T-cell (primary cell): ENCODE measurements around the gene FAM240A. TPM values are rescaled to one million over a fixed set of nuclear protein-coding genes. Genes with fewer than 3 reads are reported as not detected.
A peak's percentile ranks its signal among the peaks of the same experiment; 100 is the strongest.

Source experiments
- ATAC-seq, 4 experiments: fragments of 200-7000 bp in 3 of 4; fragments of 150-1000 bp in 1 of 4; cut with Tn5 transposase; replicated peaks in 1 of 4; 1 replicate in 3 of 4; 2 replicates in 1 of 4; pipeline ENCODE4 v1.10.0; 2021; ENCODE audit warnings: moderate library complexity in 3 of 4, mild to moderate bottlenecking in 2 of 4, moderate number of reproducible peaks in 1 of 4
- CTCF ChIA-PET, 2 donors: fragments of 300-600 bp; sonication (Branson Sonifier 250); formaldehyde crosslinking; loops; one replicate each; lab custom pipeline; 2022; ENCODE audit warnings: antibody characterized with exemption in 2 of 2; lab: Charles Lee
- POLR2A ChIA-PET, 2 donors: fragments of 300-600 bp; sonication (Branson Sonifier 250); formaldehyde crosslinking; loops; one replicate each; lab custom pipeline; 2022; ENCODE audit warnings: antibody characterized with exemption in 2 of 2; lab: Charles Lee
- DNase-seq, 35 experiments: peaks; one replicate each; pipeline versions ENCODE4 v3.0.0 to v3.0.0-alpha.2; 2013 to 2023
- H3K27ac ChIP-seq: one replicate; pipeline ENCODE4 v1.5.1; 2013; ENCODE audit warnings: low read length
- H3K27me3 ChIP-seq, 2 experiments: replicated peaks in 1 of 2; 1 replicate in 1 of 2; 2 replicates in 1 of 2; pipeline versions ENCODE4 v1.6.1 to v1.7.0; 2013; ENCODE audit warnings: low read length in 1 of 2, mixed read lengths in 1 of 2; ENCODE audit not compliant: control insufficient read depth in 2 of 2, insufficient read depth in 2 of 2; ENCODE audit errors: extremely low read depth in 1 of 2
- H3K36me3 ChIP-seq, 2 donors: 1 replicate in 1 of 2; 2 replicates in 1 of 2; pipeline versions ENCODE4 v1.6.1 to v1.7.0; 2013; ENCODE audit warnings: low read length in 1 of 2; ENCODE audit not compliant: control insufficient read depth in 2 of 2, insufficient read depth in 1 of 2; ENCODE audit errors: extremely low read depth in 1 of 2
- H3K4me1 ChIP-seq, 2 experiments: 1 replicate in 1 of 2; 2 replicates in 1 of 2; pipeline versions ENCODE4 v1.6.1 to v1.7.0; 2013; ENCODE audit warnings: low read length in 2 of 2, mixed read lengths in 1 of 2; ENCODE audit not compliant: insufficient read depth in 2 of 2, control insufficient read depth in 1 of 2; ENCODE audit errors: extremely low read depth in 1 of 2
- H3K4me3 ChIP-seq, 2 donors: 1 replicate in 1 of 2; 2 replicates in 1 of 2; pipeline versions ENCODE4 v1.5.1 to v1.7.0; 2013; ENCODE audit warnings: mild to moderate bottlenecking in 2 of 2, low read length in 1 of 2, moderate library complexity in 1 of 2; ENCODE audit not compliant: control insufficient read depth in 1 of 2; ENCODE audit errors: extremely low read depth in 1 of 2
- H3K9me3 ChIP-seq: 2 replicates; pipeline ENCODE4 v1.7.0; 2013
- H3K27ac Mint-ChIP-seq, 2 donors: one replicate each; pipeline ENCODE4 v1.8.0; 2020 to 2021; ENCODE audit warnings: mild to moderate bottlenecking in 2 of 2, mixed read lengths in 2 of 2
- H3K27me3 Mint-ChIP-seq, 2 donors: one replicate each; pipeline ENCODE4 v1.8.0; 2021 to 2022; ENCODE audit warnings: mixed read lengths in 2 of 2
- H3K36me3 Mint-ChIP-seq: one replicate; pipeline ENCODE4 v1.8.0; 2021; ENCODE audit warnings: mixed read lengths
- H3K4me1 Mint-ChIP-seq, 3 donors: one replicate each; pipeline ENCODE4 v1.8.0; 2020 to 2022; ENCODE audit warnings: mixed read lengths in 3 of 3, mild to moderate bottlenecking in 1 of 3
- H3K4me3 Mint-ChIP-seq, 3 donors: one replicate each; pipeline ENCODE4 v1.8.0; 2020 to 2022; ENCODE audit warnings: mild to moderate bottlenecking in 3 of 3, mixed read lengths in 3 of 3, moderate library complexity in 3 of 3
- H3K9me3 Mint-ChIP-seq, 3 donors: one replicate each; pipeline ENCODE4 v1.8.0; 2020 to 2022; ENCODE audit warnings: mixed read lengths in 3 of 3
- WGBS: methylation state at CpG from one replicate; pipeline ENCODE4 v1.1.5; 2013; ENCODE audit warnings: missing lambda C conversion rate; ENCODE audit not compliant: insufficient coverage; 5-methylcytosine and 5-hydroxymethylcytosine counted together
- total RNA-seq, 35 experiments: library from RNA in 6 of 35; stranded (reverse) in 6 of 35; fragments of 120-200 nt in 1 of 35; gene quantifications; one replicate each; pipeline versions ENCODE4 v1.2.1 to v1.2.4 and lab custom pipeline; 2013 to 2026

Gene FAM240A
- total RNA-seq, 5 donors from 2014 or later (not counting 1 experiment from before 2014, with no cell fraction given): not detected

- no peaks in the 10 kb centered on the region for H3K36me3 ChIP-seq
- WGBS: 87% methylated on average over 6 of the region's 12 CpGs
- no peaks in the 10 kb centered on the region for H3K9me3 ChIP-seq
- H3K4me1 ChIP-seq: no peaks in the 10 kb centered on the region
- H3K27ac ChIP-seq: no peak overlapping the region
- DNase-seq: no peak
- Mint-ChIP-seq H3K4me1 (no peaks in the 10 kb centered on the region), H3K27ac (no peak overlapping the region), H3K4me3 (no peak overlapping the region), H3K27me3 (peaks cover 5 to 8% of the 10 kb centered on the region in 2 donors), H3K9me3 (no peaks in the 10 kb centered on the region), H3K36me3 (no peaks in the 10 kb centered on the region)
- ChIA-PET CTCF (no interaction called here), POLR2A (no interaction called here)
- ATAC-seq: no peak
- H3K27me3 ChIP-seq: peaks cover 0 to 11% of the 10 kb centered on the region in 2 experiments
- H3K4me3 ChIP-seq: no peak overlapping the region
Measured at GRCh38 chr3:46609944-46610722, 2.2 kb upstream of the FAM240A start.

GRCh38 chr3:46613313-46614005 lies 1.1 kb downstream of the FAM240A start:
- peaks cover 10 to 19% of the 10 kb centered on the region in 2 donors for H3K27me3 Mint-ChIP-seq
- H3K27me3 ChIP-seq: peaks cover 0 to 29% of the 10 kb centered on the region in 2 experiments
- no peaks in the 10 kb centered on the region for H3K9me3 ChIP-seq
- H3K4me3 ChIP-seq: no peak overlapping the region
- DNase-seq (no peak), ATAC-seq (no peak)
- ChIA-PET CTCF (interaction anchor here in 1 of 2 donors (0.7 kb wide), 1 partner anchor 52 kb away, joined by 3 read pairs; no protein-coding TSS in a partner anchor), POLR2A (no interaction called here)
- no peaks in the 10 kb centered on the region for H3K4me1 Mint-ChIP-seq
- H3K4me3 Mint-ChIP-seq: no peak overlapping the region
- H3K36me3 ChIP-seq: no peaks in the 10 kb centered on the region
- H3K4me1 ChIP-seq: no peaks in the 10 kb centered on the region
- H3K27ac Mint-ChIP-seq: peak overlapping the region in 1 of 2 donors; percentile 2
- 70% methylated on average over 4 of the region's 10 CpGs for WGBS
- no peak overlapping the region for H3K27ac ChIP-seq
- H3K36me3 Mint-ChIP-seq: no peaks in the 10 kb centered on the region
- H3K9me3 Mint-ChIP-seq: no peaks in the 10 kb centered on the region

GRCh38 chr3:46614431-46614830 lies 2.1 kb downstream of the FAM240A start:
- ATAC-seq (no peak), DNase-seq (no peak)
- Mint-ChIP-seq H3K4me3 (no peak overlapping the region), H3K27ac (no peak overlapping the region), H3K36me3 (no peaks in the 10 kb centered on the region), H3K9me3 (no peaks in the 10 kb centered on the region), H3K27me3 (peaks cover 15 to 25% of the 10 kb centered on the region in 2 donors), H3K4me1 (no peaks in the 10 kb centered on the region)
- H3K4me3 ChIP-seq: no peak overlapping the region
- POLR2A ChIA-PET: interaction anchor here in 1 of 2 donors (0.6 kb wide), 1 partner anchor 15 kb away, joined by 3 read pairs; no protein-coding TSS in a partner anchor
- H3K4me1 ChIP-seq: no peaks in the 10 kb centered on the region
- H3K36me3 ChIP-seq: no peaks in the 10 kb centered on the region
- no peaks in the 10 kb centered on the region for H3K9me3 ChIP-seq
- H3K27ac ChIP-seq: no peak overlapping the region
- peaks cover 0 to 35% of the 10 kb centered on the region in 2 experiments for H3K27me3 ChIP-seq
- CTCF ChIA-PET: interaction anchor here in 1 of 2 donors (0.5 kb wide), 1 partner anchor 213 kb away, joined by 10 read pairs; no protein-coding TSS in a partner anchor
- no CpG with 5 or more reads among the region's 4 CpGs for WGBS

GRCh38 chr3:46615050-46615775 lies 2.9 kb downstream of the FAM240A start:
- H3K4me3 ChIP-seq: no peak overlapping the region
- peaks cover 19 to 29% of the 10 kb centered on the region in 2 donors for H3K27me3 Mint-ChIP-seq
- H3K27ac ChIP-seq: no peak overlapping the region
- CTCF ChIA-PET: interaction anchor here in 1 of 2 donors (0.5 kb wide), 1 partner anchor 57 kb away, joined by 3 read pairs; no protein-coding TSS in a partner anchor
- H3K36me3 Mint-ChIP-seq: no peaks in the 10 kb centered on the region
- POLR2A ChIA-PET: interaction anchor here in 1 of 2 donors (0.6 kb wide), 1 partner anchor 15 kb away, joined by 3 read pairs; no protein-coding TSS in a partner anchor
- no peak for DNase-seq
- H3K27ac Mint-ChIP-seq: no peak overlapping the region
- H3K9me3 ChIP-seq: no peaks in the 10 kb centered on the region
- 84% methylated on average over 9 of the region's 9 CpGs for WGBS
- H3K4me3 Mint-ChIP-seq: no peak overlapping the region
- H3K4me1 Mint-ChIP-seq: no peaks in the 10 kb centered on the region
- H3K36me3 ChIP-seq: no peaks in the 10 kb centered on the region
- no peak for ATAC-seq
- H3K4me1 ChIP-seq: no peaks in the 10 kb centered on the region
- H3K27me3 ChIP-seq: peaks cover 0 to 36% of the 10 kb centered on the region in 2 experiments
- H3K9me3 Mint-ChIP-seq: no peaks in the 10 kb centered on the region

GRCh38 chr3:46615976-46616375 lies 3.7 kb downstream of the FAM240A start:
- ATAC-seq (no peak), DNase-seq (no peak)
- Mint-ChIP-seq H3K27me3 (peaks cover 21 to 33% of the 10 kb centered on the region in 2 donors), H3K4me3 (no peak overlapping the region), H3K27ac (no peak overlapping the region), H3K36me3 (no peaks in the 10 kb centered on the region), H3K9me3 (no peaks in the 10 kb centered on the region), H3K4me1 (no peaks in the 10 kb centered on the region)
- WGBS: 38% methylated on average over 3 of the region's 3 CpGs
- no peaks in the 10 kb centered on the region for H3K4me1 ChIP-seq
- H3K4me3 ChIP-seq: no peak overlapping the region
- H3K36me3 ChIP-seq: no peaks in the 10 kb centered on the region
- no peaks in the 10 kb centered on the region for H3K9me3 ChIP-seq
- POLR2A ChIA-PET: no interaction called here
- peaks cover 0 to 36% of the 10 kb centered on the region in 2 experiments for H3K27me3 ChIP-seq
- CTCF ChIA-PET: no interaction called here
- no peak overlapping the region for H3K27ac ChIP-seq

GRCh38 chr3:46617941-46618340 lies 5.6 kb downstream of the FAM240A start:
- H3K27ac ChIP-seq: no peak overlapping the region
- no peaks in the 10 kb centered on the region for H3K9me3 Mint-ChIP-seq
- H3K36me3 ChIP-seq: no peaks in the 10 kb centered on the region
- H3K27ac Mint-ChIP-seq: no peak overlapping the region
- ChIA-PET CTCF (interaction anchor here in 1 of 2 donors (1.5 kb wide), 1 partner anchor 11 kb away, joined by 6 read pairs; no protein-coding TSS in a partner anchor), POLR2A (no interaction called here)
- DNase-seq (no peak), ATAC-seq (no peak)
- H3K36me3 Mint-ChIP-seq: no peaks in the 10 kb centered on the region
- peaks cover 0 to 39% of the 10 kb centered on the region in 2 experiments for H3K27me3 ChIP-seq
- H3K4me3 Mint-ChIP-seq: no peak overlapping the region
- H3K4me1 Mint-ChIP-seq: no peaks in the 10 kb centered on the region
- H3K4me3 ChIP-seq: no peak overlapping the region
- H3K4me1 ChIP-seq: no peaks in the 10 kb centered on the region
- H3K27me3 Mint-ChIP-seq: peaks cover 18 to 27% of the 10 kb centered on the region in 2 donors
- H3K9me3 ChIP-seq: no peaks in the 10 kb centered on the region
- WGBS: 86% methylated on average over 1 of the region's 3 CpGs
